Thoracic aorta (tissue), 2 donors: Measurements from ENCODE around the gene PODXL2. TPM values are rescaled to one million over a fixed set of nuclear protein-coding genes. Genes with fewer than 3 reads are reported as not detected.

ENCODE experiments used
- ATAC-seq: fragments of 150-250 bp; one replicate; pipeline ENCODE4 v1.8.0; 2017; ENCODE audit warnings: low read depth; ENCODE audit not compliant: insufficient number of reproducible peaks, low FRiP score
- DNase-seq: peaks from one replicate; pipeline ENCODE4 v3.0.0-alpha.2; 2020; ENCODE audit warnings: low spot score
- H3K27ac ChIP-seq, 2 donors: fragments of 200-600 bp; sonication (generic); 1 replicate in 1 of 2; 2 replicates in 1 of 2; pipeline ENCODE4 v1.5.1; 2016; ENCODE audit warnings: mild to moderate bottlenecking in 2 of 2, moderate library complexity in 2 of 2
- H3K27me3 ChIP-seq: fragments of 200-600 bp; sonication (generic); replicated peaks from 2 replicates; pipeline ENCODE4 v1.6.0; 2016; ENCODE audit warnings: mild to moderate bottlenecking; ENCODE audit not compliant: insufficient read depth
- H3K36me3 ChIP-seq: fragments of 200-600 bp; sonication (generic); one replicate; pipeline ENCODE4 v1.5.1; 2016
- H3K4me1 ChIP-seq, 2 donors: fragments of 200-600 bp; sonication (generic); 1 replicate in 1 of 2; 2 replicates in 1 of 2; pipeline versions ENCODE4 v1.5.1 to v1.6.0; 2016; ENCODE audit warnings: low read depth in 2 of 2, mild to moderate bottlenecking in 1 of 2; ENCODE audit not compliant: control insufficient read depth in 1 of 2
- H3K4me3 ChIP-seq: fragments of 200-600 bp; sonication (generic); 2 replicates; pipeline ENCODE4 v1.5.1; 2016; ENCODE audit warnings: mild to moderate bottlenecking
- H3K9me3 ChIP-seq: fragments of 200-600 bp; sonication (generic); 2 replicates; pipeline ENCODE4 v1.5.1; 2016
- CTCF ChIP-seq: fragments of 200-600 bp; sonication (generic); IDR thresholded peaks from one replicate; pipeline ENCODE4 v1.5.1; 2019; ENCODE audit warnings: antibody characterized with exemption
- total RNA-seq, 2 donors: library from RNA; depleted of rRNA; stranded (reverse); fragments of >200 nt; gene quantifications; one replicate each; pipeline versions ENCODE4 v1.1.0 to v1.2.3, GENCODE V29; 2016

PODXL2 gene
- total RNA-seq, 2 donors from 2014 or later = 2.8 to 7.8 TPM

- Histone ChIP-seq H3K9me3 (no peaks in the 10 kb centered on the region), H3K27me3 (no peaks in the 10 kb centered on the region), H3K4me1 (peaks cover 12 to 45% of the 10 kb centered on the region in 2 donors), H3K36me3 (peaks cover 11% of the 10 kb centered on the region), H3K4me3 (no peak overlapping the region), H3K27ac (no peak overlapping the region)
- DNase-seq (no peak), ATAC-seq (no peak)
- no peak for TF ChIP-seq CTCF
Measured at GRCh38 chr3:127717357-127718244, 88.6 kb downstream of the PODXL2 start.

- DNase-seq = no peak
- TF ChIP-seq CTCF = no peak
- H3K27ac ChIP-seq = no peak overlapping the region
- no peak overlapping the region for H3K4me3 ChIP-seq
- no peaks in the 10 kb centered on the region for H3K9me3 ChIP-seq
- peaks cover 11% of the 10 kb centered on the region for H3K36me3 ChIP-seq
- ATAC-seq = no peak
- no peaks in the 10 kb centered on the region for H3K27me3 ChIP-seq
- H3K4me1 ChIP-seq = peaks cover 5 to 45% of the 10 kb centered on the region in 2 donors
Measured at GRCh38 chr3:127718245-127718915, 89.4 kb downstream of the PODXL2 start.

- no peak overlapping the region for H3K4me3 ChIP-seq
- no peaks in the 10 kb centered on the region for H3K9me3 ChIP-seq
- peaks cover 0 to 41% of the 10 kb centered on the region in 2 donors for H3K4me1 ChIP-seq
- no peak overlapping the region for H3K27ac ChIP-seq
- ATAC-seq (no peak), DNase-seq (no peak)
- TF ChIP-seq CTCF = no peak
- peaks cover 11% of the 10 kb centered on the region for H3K36me3 ChIP-seq
- no peaks in the 10 kb centered on the region for H3K27me3 ChIP-seq
Measured at GRCh38 chr3:127718916-127719290, 89.9 kb downstream of the PODXL2 start.

- Histone ChIP-seq H3K27ac (no peak overlapping the region), H3K27me3 (no peaks in the 10 kb centered on the region), H3K36me3 (peaks cover 11% of the 10 kb centered on the region), H3K9me3 (no peaks in the 10 kb centered on the region), H3K4me1 (peaks cover 0 to 36% of the 10 kb centered on the region in 2 donors), H3K4me3 (no peak overlapping the region)
- no peak for TF ChIP-seq CTCF
- DNase-seq (no peak), ATAC-seq (no peak)
Measured at GRCh38 chr3:127719369-127719768, 90.4 kb downstream of the PODXL2 start.

GRCh38 chr3:127720161-127720823, 91.3 kb downstream of the PODXL2 start:
- peaks cover 0 to 27% of the 10 kb centered on the region in 2 donors for H3K4me1 ChIP-seq
- no peaks in the 10 kb centered on the region for H3K9me3 ChIP-seq
- H3K4me3 ChIP-seq = no peak overlapping the region
- TF ChIP-seq CTCF = no peak
- no peak for DNase-seq
- peaks cover 11% of the 10 kb centered on the region for H3K36me3 ChIP-seq
- no peak for ATAC-seq
- no peak overlapping the region for H3K27ac ChIP-seq
- H3K27me3 ChIP-seq = no peaks in the 10 kb centered on the region
